IPS-NIHi11 (cell line): ENCODE measurements around the gene TNIK.

Source experiments
- DNase-seq: peaks from one replicate; pipeline ENCODE4 v3.0.0; 2012; ENCODE audit warnings: mixed read lengths, low spot score

Gene TNIK

DNA sequence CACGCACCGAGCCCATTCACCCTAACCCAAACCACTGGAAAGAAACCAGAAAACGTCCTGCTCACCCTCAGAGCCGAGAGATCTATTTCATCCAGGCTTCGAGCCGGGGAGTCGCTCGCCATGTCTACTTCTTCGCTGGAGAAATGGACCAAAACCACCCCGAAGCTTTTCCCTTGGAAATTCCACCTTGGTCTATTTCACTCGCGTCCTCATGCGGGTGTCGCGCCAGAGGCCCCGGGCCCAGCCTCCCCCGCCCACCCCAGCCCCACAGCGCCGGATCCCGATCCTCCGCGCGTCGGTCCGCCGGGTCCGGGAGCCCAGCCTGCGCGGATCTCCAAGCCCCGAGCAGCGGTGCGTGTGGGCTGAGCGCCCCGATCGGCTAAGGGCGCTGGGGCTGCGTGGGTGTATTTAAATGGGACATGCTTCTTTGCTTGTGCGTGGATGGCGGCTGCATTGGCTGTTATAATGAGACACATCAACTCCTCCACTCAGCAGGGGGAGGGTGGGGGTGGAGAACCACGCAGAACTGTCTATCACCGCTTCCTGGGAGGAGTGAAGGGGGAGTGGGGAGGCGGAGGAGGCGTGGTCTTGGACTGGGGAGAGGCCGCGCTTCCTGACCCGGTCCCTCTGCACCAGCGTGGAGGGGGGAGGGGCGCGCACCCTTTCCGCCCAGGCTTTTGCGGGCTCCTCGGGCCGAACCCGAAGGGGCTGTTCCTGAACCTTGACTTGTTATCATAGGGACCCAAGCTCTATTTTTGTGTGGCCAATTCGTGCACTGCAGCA, at the start of gene TNIK:
Gene TNIK (minus strand): TSS at position 464 of the 783 bp plus-strand sequence. CDS start 342 bp downstream, at position 122.
- peak; percentile 92 for DNase-seq

DNA sequence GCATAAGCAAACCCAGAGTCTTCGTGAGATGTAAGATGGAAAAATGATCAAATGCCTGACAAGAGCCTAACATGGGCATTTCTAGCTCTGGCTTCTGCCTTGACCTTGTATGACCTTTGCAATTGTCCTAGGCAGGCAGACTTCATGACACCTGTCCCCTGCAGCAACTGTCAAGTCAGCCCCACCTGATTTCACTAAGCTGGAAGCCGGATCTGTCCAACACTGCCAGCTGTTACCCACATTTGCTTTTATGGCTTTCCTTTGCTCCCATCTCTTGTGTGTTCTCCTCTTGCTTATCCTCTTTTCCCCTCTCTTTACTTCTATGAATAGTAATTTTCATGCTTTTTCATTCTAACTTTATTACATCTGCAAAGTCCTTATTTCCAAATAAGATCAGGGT, 48.5 kb upstream of the TNIK start:
- DNase-seq = no peak

DNA sequence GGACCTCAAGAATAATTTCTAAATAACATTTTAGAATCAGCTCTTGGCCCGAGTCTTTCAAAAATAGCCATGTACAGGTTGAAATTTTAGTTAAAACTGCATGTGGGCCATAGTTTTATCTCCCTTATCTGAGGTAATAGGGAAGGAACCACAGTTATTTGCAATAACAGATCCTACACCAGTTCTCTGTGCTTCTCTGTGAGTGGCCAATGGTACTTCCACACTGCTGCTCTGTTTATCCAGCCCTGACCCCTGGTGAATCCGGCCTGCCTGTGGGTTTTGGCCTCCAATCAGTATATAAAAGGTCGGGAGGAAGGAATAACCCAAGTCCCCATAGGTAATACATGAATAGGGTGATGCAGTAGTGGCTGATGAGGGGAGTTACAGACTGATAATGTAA, 48.0 kb upstream of the TNIK start:
- no peak for DNase-seq

DNA sequence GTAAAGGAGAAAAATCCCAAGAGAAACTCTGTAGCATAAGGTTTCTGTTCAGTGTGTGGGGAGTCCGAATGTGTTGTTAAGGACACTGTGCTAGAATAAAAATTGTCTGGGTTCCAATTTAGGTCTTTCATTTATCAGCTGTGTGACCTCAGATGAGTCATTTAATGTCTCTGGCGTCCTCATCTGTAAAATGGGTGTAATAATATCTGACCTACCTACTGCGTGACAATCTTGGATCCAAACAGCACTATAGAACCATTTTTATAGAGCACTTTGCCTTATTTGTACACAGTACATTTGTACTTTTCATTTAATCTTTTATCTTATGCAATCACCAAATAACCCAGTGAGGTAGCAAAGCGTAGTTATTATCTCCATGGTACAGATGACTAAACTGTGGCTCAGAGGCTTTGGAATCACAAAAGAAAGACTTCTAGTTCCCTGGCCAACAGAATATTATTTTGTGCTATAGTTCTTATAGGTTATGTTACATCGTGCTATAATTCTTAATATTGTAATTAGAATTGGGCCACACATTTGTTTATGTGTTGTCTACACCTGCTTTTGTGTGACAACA, 46.6 kb upstream of the TNIK start:
- no peak for DNase-seq

DNA sequence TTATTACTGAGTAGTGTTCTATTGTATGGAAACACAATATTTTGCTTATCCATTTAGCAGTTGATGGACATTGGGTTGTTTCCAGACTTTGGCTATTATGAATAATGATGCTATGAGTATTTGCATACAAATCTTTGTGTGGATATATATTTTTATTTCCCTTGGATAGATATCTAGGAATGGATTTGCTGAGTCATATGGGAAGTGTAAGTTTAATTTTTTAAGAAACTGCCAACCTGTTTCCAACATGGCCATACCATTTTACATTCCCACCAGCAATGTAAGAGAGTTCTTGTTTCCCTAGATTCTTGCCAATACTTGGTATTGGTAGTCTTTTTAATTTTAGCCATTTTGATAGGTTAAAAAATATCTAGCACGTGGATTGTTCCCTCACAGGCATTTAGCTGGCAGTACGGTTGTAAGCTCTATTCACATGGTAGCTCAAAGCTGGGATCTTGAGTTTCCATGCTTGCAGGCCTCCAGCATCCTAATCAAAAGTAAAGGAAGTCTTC, 45.7 kb upstream of the TNIK start:
- DNase-seq = no peak

DNA sequence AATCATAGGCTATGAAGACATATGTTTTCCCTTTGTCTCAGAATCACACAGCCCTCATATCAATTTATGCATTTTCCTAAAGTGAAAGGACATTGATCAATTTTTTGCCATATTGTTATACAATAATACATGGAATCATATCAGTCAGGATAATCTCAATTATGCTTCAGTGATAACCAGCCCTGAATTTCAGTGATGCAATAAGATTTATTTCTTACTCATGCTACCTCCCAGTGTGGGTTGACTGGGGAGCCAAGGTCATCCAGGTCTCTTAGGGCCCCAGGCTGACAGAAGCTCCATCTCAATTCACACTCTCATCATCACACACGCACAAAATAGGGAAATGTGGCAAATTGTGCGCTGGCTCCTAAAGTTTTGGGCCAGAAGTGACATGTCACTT, 44.2 kb upstream of the TNIK start:
- no peak for DNase-seq

DNA sequence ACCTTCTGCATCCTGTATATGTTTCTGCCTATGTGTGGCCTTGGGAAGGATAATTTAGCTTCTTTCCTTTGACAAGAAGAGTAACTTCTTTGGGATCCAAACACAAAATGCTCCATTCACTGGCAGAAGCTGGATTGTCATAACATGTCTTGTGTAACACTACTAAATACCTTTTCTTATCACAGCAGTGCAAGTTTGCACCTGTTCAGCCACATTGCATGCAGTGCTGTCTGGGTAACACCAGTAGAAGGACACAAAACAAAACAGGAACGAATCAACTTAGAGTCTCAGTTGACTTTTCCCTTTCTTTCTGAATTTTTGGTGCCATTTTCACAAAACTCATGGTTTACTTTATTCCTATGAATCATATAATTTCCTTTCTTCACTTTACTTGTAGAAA, 43.6 kb upstream of the TNIK start:
- DNase-seq = no peak

DNA sequence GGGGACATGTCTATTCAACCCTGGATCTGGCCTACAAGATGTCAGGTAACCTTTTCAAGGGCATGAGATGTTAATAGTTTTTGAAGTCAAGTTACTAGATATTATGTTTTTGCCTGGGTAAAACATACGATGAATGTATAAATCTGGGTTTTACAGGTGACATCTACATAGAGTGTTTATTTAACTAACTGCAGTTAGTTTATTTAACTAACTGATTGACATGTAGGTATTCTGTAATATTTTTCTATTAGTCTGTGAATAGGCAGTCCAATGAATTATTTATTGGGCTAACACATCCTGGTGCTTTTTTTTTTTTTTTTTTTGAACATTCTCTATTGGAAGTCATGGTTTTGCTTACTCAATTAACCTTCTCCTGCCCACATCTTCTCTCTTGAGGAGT, 38.7 kb upstream of the TNIK start:
- DNase-seq = no peak

DNA sequence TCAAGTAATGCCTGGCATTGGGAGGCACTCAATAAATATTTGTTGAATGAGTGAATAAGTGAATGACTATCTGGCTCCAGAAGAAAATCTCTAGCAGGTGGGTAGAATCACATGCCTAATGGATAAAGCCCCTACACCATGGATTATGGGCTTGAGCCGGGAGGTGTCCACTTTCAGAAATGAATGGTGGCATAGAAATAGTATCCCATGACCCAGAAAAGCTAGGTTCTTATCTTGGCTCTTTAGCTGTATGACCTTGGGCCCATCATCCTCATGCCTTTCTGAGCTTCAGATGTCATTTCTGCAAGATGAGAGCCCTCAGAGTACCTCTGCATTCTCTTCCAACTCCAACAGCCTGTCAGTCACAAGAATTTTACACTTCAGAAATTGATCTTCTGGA, 37.3 kb upstream of the TNIK start:
- DNase-seq = no peak

DNA sequence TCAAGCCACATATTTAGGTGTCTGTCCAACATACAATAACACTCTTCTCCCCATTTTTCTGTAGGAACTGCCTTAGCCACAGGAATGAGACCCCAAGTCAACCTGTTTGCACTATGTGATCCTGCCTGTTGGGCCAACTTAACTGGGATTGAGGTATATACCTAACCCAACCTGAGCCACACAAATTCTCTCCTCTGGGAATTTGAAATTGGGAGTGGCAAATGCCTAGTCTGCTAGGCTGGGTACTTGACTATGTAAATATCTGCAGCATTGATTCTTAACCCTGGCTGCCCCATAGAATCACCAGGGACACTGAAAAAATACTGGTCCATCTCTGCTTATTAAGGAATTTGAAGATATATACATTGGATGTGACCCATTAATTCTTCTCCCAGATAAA, 35.2 kb upstream of the TNIK start:
- no peak for DNase-seq

DNA sequence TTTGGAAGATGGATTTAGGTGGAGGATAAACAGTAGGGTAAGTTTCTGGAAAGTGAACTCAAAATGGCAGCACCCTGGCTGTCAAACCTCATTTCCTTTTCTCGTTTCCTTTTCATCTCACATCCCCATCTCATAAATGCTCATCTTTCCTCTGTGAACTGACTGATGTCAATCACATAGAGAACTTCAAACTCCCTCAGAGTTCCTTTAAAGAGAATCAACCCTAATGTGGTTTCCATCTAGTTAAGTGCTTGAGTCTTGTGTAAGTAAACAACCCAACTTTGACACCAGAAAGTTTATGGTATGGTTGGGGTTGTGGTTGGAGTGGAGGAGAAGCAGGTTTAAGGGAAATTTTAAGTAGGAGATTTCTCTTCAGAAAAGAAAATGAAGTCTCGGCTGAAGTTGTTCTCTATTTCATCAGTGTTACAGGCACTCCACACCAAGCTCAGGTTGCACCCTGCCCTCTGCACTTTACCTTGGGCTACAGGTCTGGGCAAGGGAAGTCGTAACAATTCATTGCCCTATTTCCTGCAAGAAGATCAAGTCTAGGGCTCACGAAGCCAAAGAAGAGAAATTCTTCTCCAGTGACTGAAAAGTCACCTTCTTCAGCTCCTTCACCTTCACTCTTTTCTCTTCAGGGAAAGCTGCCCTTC, 34.4 kb upstream of the TNIK start:
- no peak for DNase-seq

DNA sequence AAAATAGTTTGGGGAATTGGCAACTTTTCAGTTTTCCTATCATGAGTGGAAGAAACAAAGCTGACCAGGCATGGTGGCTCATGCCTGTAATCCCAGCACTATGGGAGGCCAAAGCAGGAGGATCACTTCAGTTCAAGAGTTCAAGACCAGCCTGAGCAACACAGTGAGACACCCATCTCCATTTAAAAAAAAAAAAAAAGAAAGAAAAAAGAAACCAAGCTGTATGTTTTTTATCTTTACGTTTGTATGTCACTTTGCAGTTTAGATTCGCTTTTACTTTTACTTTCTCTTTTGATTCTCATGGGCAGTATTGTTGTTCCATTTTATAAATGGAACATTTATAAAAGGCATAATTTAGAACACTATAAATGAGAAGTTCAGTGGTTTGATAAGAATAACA, 31.2 kb upstream of the TNIK start:
- DNase-seq = no peak

DNA sequence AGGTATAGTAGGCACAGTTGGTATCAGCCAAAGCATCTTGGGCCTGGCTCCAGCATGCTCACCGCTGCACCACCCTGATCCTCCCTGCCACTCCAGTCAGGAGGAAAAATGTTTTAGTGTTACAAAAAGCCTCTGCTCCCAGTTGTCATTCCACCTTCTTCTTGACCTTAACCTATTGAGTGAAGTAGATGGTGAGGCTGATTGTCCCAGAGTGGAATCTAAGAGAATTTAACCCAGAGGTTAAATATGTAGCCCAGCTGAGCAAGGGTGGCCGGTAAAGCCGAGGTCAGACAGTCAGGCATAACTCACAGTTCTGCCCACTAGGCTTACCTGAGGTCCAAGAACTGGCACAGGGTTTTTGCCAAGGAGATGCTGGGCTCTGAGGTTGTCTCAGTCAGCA, 30.7 kb upstream of the TNIK start:
- DNase-seq = no peak

DNA sequence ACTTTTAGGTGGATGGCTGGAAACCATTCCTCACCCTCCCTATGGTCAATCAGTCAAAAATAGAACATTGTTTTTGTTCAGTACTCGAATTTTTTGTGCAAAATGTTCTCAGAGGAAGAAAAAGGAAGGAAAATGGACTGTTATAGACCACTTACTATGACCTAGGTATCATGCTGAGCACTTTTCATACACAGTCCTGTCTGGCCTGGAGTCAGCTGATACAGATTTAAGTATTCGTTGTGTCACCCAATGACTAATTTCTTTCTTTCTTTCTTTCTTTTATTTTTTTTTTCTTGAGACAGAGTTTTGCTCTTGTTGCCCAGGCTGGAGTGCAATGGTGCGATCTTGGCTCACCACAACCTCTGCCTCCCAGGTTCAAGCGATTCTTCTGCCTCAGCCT, 29.1 kb upstream of the TNIK start:
- DNase-seq = no peak

DNA sequence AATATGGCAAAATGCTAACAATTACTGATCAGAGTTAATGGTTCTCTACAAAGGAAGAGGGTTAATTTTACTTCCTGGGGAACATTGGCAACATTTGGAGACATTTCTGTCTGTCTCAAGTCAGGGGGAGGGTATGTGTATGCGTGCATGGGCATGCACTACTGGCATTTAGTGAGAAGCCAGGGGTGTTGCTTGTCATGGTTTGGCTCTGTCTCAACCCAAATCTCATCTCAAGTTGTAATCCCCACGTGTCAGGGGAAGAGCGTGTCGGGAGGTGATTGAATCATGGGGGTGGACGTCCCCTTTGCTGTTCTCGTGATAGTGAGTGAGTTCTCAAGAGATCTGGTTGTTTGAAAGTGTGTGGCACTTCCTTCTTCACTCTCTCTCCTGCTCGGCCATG, 28.3 kb upstream of the TNIK start:
- no peak for DNase-seq

DNA sequence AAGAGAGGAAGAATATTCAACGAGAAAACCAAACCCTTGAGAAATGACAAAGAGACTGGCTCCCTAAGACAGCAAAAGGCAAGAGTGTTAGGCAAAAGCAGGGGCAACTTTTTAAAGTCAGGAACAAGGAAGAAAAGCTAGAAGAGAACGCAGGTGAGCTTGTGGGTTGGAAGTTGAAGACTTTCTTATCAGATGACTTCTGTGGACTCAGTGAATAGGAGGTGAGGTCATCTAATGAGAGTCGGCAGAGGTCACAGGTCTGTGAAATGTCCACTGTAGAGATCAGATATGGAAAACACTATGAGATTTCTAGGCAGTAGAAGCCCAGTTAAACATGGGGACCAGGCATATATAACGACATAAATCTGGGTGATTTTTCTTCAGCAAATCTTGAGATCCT, 27.2 kb upstream of the TNIK start:
- DNase-seq = no peak

DNA sequence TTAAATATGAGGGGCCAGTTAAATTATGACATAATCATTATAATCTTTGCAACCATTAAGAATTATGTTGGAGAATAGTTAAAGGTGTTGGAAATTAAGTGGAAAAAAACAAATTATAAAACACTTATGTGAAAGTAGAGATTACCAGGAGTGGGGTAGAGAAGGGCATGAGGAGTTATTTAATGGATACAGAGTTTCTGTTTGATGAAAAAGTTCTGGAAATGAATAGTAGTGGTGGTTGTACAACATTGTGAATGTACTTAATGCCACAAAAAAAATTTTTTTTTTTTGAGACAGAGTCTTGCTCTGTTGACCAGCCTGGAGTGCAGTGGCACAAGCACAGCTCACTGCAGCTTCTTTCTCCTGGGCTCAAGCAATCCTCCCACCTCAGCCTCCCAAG, 25.1 kb upstream of the TNIK start:
- DNase-seq = no peak

DNA sequence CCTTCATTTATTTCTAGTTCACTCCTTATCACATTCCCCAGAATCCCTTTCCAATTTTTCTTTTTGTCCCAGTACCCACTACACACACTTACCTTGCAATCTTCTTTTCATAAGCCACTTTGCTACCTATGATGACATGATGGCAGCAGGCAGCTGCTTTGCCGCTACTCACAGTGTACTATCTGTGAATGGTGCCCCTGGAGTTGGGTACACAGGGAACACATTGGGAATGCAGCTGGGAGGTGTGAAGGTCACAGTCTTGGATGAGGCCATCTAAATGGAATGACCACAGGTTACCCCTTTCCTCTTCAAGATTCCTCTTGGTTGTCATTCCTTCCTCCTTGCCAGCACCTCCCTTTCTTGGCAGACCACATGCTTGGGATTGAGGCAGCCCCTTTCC, 20.8 kb upstream of the TNIK start:
- DNase-seq = no peak

DNA sequence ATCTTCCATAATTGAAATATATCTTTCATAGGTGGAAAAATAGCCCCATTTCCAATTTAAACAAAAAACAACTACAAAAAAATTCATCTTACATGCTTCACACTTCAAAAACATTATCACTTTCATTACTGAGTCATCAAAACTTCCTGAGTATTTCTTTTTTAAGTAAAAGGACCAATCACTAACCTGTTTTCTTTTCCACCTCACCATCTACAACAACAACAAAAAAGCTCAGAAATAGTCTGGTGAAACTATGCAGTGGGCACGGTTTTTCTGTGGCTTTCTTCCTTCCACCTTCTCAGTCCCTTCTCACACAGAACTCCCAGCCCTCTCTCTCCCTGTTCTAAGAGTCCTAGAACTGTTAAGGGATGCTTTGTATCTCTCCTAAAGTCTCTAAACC, 20.3 kb upstream of the TNIK start:
- no peak for DNase-seq

DNA sequence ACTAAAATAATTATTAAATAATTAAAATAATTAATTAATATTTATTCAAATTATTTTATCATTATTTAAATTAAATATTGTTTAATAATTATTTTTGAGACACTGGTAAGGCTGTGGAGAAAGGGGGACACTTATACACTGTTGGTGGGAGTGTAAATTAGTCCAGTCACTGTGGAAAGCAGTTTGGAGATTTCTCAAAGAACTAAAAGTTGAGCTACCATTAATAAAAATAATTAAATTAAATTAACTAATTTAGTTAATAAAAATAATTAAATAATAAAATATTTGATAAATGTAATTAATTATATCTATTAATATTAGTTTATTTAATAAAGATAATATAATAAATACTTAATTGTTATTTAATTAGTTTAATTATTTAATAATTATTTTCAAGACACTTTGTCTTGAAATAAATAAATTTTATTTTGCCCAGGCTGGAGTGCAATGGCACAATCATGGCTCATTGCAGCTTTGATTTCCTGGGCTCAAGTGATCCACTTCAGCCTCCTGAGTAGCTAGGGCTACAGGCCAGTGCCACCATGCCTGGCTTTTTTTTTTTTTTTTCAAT, 16.4 kb upstream of the TNIK start:
- DNase-seq = no peak

DNA sequence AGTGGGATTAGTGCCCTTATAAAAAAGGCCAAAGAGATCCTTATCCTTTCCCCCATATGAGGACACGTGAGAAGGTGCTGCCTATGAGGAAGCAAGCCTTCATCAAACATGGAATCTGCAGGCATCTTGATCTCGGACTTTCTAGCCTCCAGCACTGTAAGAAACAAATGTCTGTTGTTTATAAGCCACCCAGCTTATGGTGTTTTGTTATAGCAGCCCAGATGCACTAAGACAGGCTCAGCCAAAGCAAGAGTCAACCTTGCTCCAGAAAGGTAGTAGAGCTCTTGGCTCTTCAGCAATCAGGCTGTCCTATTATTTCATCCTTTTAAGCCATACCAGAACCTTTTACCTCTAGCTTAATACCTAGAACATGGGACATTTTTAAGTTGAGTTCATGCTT, 12.3 kb upstream of the TNIK start:
- DNase-seq = no peak

DNA sequence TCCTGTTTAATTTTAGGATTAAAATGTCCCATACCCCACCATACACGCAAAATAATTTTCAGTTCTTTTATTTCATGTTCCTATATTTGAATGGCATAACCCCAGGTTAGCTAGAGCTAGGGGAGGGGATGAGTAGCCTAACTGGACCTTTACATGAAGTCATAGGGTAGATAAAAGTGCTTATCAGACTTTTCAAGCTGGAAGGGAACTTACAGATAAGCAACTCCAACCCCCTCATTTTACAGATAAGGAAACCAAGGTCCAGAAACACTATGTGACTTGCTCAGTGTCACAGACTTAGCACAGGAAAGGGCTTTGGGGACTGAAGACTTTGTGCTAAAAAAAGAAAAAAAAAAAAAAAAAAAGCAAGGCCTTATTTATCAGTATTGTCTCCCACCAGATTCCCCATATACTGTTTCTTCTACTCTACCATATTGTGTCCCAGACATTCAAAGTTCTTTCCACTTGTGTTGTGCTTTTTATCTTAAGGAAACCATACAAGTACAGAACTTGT, 10.6 kb upstream of the TNIK start:
- no peak for DNase-seq

DNA sequence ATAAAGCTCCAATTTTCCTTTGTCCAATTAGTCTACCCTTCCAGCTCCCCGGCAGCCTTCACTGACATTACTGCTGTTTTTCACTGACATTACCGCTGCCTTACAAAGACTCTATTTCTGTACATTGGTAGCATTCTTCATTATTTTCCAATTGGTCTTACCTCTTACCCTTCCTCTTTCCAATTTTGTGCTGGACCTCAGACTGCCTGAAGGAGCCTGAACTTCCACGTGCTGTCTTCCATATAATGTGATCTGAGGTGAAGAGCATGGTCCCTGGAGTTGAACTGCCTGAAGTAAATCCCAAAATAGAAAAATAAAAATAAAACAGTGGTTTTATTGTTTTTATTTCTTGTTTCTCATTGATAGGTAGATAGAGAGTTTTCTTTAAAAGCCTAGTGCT, 9.2 kb upstream of the TNIK start:
- DNase-seq = no peak
